HL-60 (cell line): ENCODE measurements around the gene NPIPB5.
"Not testable (repeated sequence)": the region's sequence is repeated elsewhere in the genome, so short reads cannot be mapped to it uniquely, and the experiment has no call there.

Experiments
- GABPA ChIP-seq: IDR thresholded peaks from 2 replicates; pipeline ENCODE4 v1.6.1; 2012; ENCODE audit warnings: low read depth
- SPI1 ChIP-seq: IDR thresholded peaks from 2 replicates; pipeline ENCODE4 v1.6.1; 2012; ENCODE audit warnings: low read depth, mild to moderate bottlenecking, borderline replicate concordance
- TF ChIP-seq, protein P1 (sequence below): IDR thresholded peaks from one replicate; pipeline ENCODE4 v1.5.1; 2011; ENCODE audit warnings: low read length, control low read depth, inconsistent platforms; ENCODE audit not compliant: insufficient read depth

- TF ChIP-seq, protein P1, sequence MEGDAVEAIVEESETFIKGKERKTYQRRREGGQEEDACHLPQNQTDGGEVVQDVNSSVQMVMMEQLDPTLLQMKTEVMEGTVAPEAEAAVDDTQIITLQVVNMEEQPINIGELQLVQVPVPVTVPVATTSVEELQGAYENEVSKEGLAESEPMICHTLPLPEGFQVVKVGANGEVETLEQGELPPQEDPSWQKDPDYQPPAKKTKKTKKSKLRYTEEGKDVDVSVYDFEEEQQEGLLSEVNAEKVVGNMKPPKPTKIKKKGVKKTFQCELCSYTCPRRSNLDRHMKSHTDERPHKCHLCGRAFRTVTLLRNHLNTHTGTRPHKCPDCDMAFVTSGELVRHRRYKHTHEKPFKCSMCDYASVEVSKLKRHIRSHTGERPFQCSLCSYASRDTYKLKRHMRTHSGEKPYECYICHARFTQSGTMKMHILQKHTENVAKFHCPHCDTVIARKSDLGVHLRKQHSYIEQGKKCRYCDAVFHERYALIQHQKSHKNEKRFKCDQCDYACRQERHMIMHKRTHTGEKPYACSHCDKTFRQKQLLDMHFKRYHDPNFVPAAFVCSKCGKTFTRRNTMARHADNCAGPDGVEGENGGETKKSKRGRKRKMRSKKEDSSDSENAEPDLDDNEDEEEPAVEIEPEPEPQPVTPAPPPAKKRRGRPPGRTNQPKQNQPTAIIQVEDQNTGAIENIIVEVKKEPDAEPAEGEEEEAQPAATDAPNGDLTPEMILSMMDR: not testable (repeated sequence)
- not testable (repeated sequence) for TF ChIP-seq GABPA, SPI1
These were observed 35.9 kb downstream of the NPIPB5 start for GRCh38 chr16:22546630-22547029.
